ENCODE data around the gene DMC1. TPM values are rescaled to one million over a fixed set of nuclear protein-coding genes. Genes with fewer than 3 reads are reported as not detected.

The DMC1 gene
- total and polyA plus RNA-seq, 10 of the 15 experiments (the other 5 are each of a cell fraction or from before 2014, with no cell fraction given) = 1.0 to 21.0 (median 4.5) TPM

- POLR2A ChIA-PET = interaction anchor here (2.1 kb wide), 1 partner anchor 520 kb away, joined by 5 read pairs; no protein-coding TSS in a partner anchor
These were observed 2.1 kb upstream of the DMC1 start for GRCh38 chr22:38572065-38572464.

More at GRCh38 chr22:38572065-38572464, 2.1 kb upstream of the DMC1 start:
- H3K27ac ChIP-seq (ENCODE audit: control insufficient read depth, insufficient read depth) = no peak overlapping the region
- peak; percentile 62; the same call in 1 of the 2 replicates for TF ChIP-seq SMC3 (IDR thresholded peaks at IDR 0.05; ENCODE audit: borderline replicate concordance, low read length)
- no peak for TF ChIP-seq CREM (IDR thresholded peaks at IDR 0.05; ENCODE audit: low read depth)
- no peak for TF ChIP-seq SKIL (IDR thresholded peaks at IDR 0.05; ENCODE audit: low read depth, poor library complexity, severe bottlenecking)
- no peak for TF ChIP-seq EED (IDR thresholded peaks at IDR 0.05; ENCODE audit: low read depth)
- TF ChIP-seq RAD21 (IDR thresholded peaks at IDR 0.05; ENCODE audit: insufficient read depth, low read depth, low read length) = peak; percentile 66
- TF ChIP-seq TAF1 (IDR thresholded peaks at IDR 0.05; ENCODE audit: borderline replicate concordance, low read depth, low read length) = no peak
- TF ChIP-seq CTCF (IDR thresholded peaks at IDR 0.05 in 2 of 3, conservative IDR thresholded peaks at IDR 0.05 in 1 of 3; ENCODE audit: control insufficient read depth in 2 of 3, extremely low read depth in 1 of 3, insufficient read depth in 1 of 3, low read depth in 3 of 3, low read length in 3 of 3) = peak; percentile 44 to 58 (median 45)
- TF ChIP-seq FOXK2 (IDR thresholded peaks at IDR 0.05) = no peak
- no peaks in the 10 kb centered on the region for H3K79me2 ChIP-seq (ENCODE audit: control insufficient read depth, insufficient read depth, low read length)
- ATAC-seq = peak; percentile 52
- H2AFZ ChIP-seq (ENCODE audit: control insufficient read depth, low read depth, low read length) = no peak overlapping the region
- 3% methylated on average over 3 of the region's 3 CpGs for WGBS (ENCODE audit: insufficient coverage, insufficient replicate concordance, low lambda C conversion rate, missing lambda C conversion rate)
- H4K20me1 ChIP-seq (ENCODE audit: control insufficient read depth, insufficient read depth) = no peaks in the 10 kb centered on the region
- H3K4me2 ChIP-seq (ENCODE audit: control insufficient read depth, insufficient read depth) = no peak overlapping the region
- peak; percentile 59 for FAIRE-seq
- RAD21 ChIA-PET (ENCODE audit: unreplicated experiment) = interaction anchor here (0.5 to 4.9 kb wide), 5 partner anchors 36 to 519 kb away, joined by 3 to 49 read pairs (median 3); no protein-coding TSS in a partner anchor
- BruUV-seq (replicated peaks) = no TSS peak
- in situ Hi-C loops (cut with MboI) (loop anchor here (5.0 kb wide), 1 partner anchor 520 kb away; no protein-coding TSS in a partner anchor), intact Hi-C loops (cut with micrococcal nuclease; ENCODE audit: unreplicated experiment) (loop anchor here (1.0 to 10.0 kb wide), 4 partner anchors 155 to 520 kb away; no protein-coding TSS in a partner anchor)
- H3K27me3 ChIP-seq (replicated peaks in 1 of 2; ENCODE audit: control insufficient read depth in 2 of 2, insufficient read depth in 2 of 2, low read length in 1 of 2) = no peaks in the 10 kb centered on the region
- no peaks in the 10 kb centered on the region for H3K9me3 ChIP-seq (replicated peaks; ENCODE audit: control insufficient read depth, insufficient read depth, low read length)
- H3K4me1 ChIP-seq (ENCODE audit: control insufficient read depth, insufficient read depth, low read length) = peaks cover 7% of the 10 kb centered on the region; the same call in 1 of the 2 replicates
- H3K36me3 ChIP-seq (ENCODE audit: control insufficient read depth in 2 of 2, insufficient read depth in 2 of 2, low read length in 1 of 2) = no peaks in the 10 kb centered on the region
- no peak overlapping the region for H3K9ac ChIP-seq (ENCODE audit: control insufficient read depth, insufficient read depth, low read length)
- SMC1A ChIA-PET (ENCODE audit: uncharacterized antibody, unreplicated experiment) = interaction anchor here (0.6 to 2.9 kb wide), 9 partner anchors 12 to 520 kb away, joined by 3 to 22 read pairs (median 3); no protein-coding TSS in a partner anchor
- CTCF ChIA-PET = interaction anchor here (0.8 to 5.3 kb wide), 19 partner anchors 10 to 523 kb away, joined by 3 to 75 read pairs (median 4); partner anchors contain the start of gene PICK1
- no peak overlapping the region for H3K4me3 ChIP-seq
- peak; percentile 12 for DNase-seq (ENCODE audit: low read depth, low spot score)

Measured in GM12878 (cell line).